Aorta (tissue), 5 donors: ENCODE measurements around the gene CPT1C. TPM values are rescaled to one million over a fixed set of nuclear protein-coding genes. Genes with fewer than 3 reads are reported as not detected.

Source experiments
- ATAC-seq: fragments of 200-7000 bp; cut with Tn5 transposase; one replicate; pipeline ENCODE4 v1.9.1; 2022; ENCODE audit warnings: moderate library complexity; ENCODE audit not compliant: low FRiP score
- DNase-seq, 2 donors: peaks; one replicate each; pipeline ENCODE4 v3.0.0-alpha.2; 2020
- H3K27ac ChIP-seq, 2 donors: one replicate each; pipeline ENCODE4 v1.5.1; 2013; ENCODE audit warnings: low read length in 2 of 2, mild to moderate bottlenecking in 2 of 2, moderate library complexity in 2 of 2, control low read depth in 1 of 2, inconsistent platforms in 1 of 2, low read depth in 1 of 2
- H3K27me3 ChIP-seq, 2 donors: one replicate each; pipeline ENCODE4 v1.6.1; 2013; ENCODE audit warnings: control low read depth in 1 of 2, low read length in 1 of 2, mild to moderate bottlenecking in 1 of 2, moderate library complexity in 1 of 2; ENCODE audit not compliant: insufficient read depth in 2 of 2, control insufficient read depth in 1 of 2
- H3K36me3 ChIP-seq, 2 donors: one replicate each; pipeline ENCODE4 v1.6.1; 2013; ENCODE audit warnings: control low read depth in 1 of 2, low read length in 1 of 2, mild to moderate bottlenecking in 1 of 2; ENCODE audit not compliant: insufficient read depth in 2 of 2, control insufficient read depth in 1 of 2
- H3K4me1 ChIP-seq, 2 donors: one replicate each; pipeline ENCODE4 v1.6.1; 2013; ENCODE audit warnings: low read length in 2 of 2, control low read depth in 1 of 2, mild to moderate bottlenecking in 1 of 2, moderate library complexity in 1 of 2; ENCODE audit not compliant: insufficient read depth in 2 of 2, control insufficient read depth in 1 of 2
- H3K4me3 ChIP-seq, 2 donors: one replicate each; pipeline ENCODE4 v1.5.1; 2013; ENCODE audit warnings: low read length in 2 of 2, control low read depth in 1 of 2, mild to moderate bottlenecking in 1 of 2
- H3K9me3 ChIP-seq: one replicate; pipeline ENCODE4 v1.6.1; 2013; ENCODE audit warnings: mild to moderate bottlenecking, low read length; ENCODE audit not compliant: control insufficient read depth
- WGBS, 2 donors: extraction: QIAGEN DNeasy Blood & Tissue Kit; methylation state at CpG; one replicate each; pipeline ENCODE4 v1.1.7; 2013; 5-methylcytosine and 5-hydroxymethylcytosine counted together
- intact Hi-C, 2 donors: fragments of 100-400 bp; cut with DNase I; formaldehyde crosslinking; loops; one replicate each; pipeline versions ENCODE4 v1.14.2 to v1.15.0; 2022
- polyA plus RNA-seq, 2 donors: library from polyadenylated mRNA; stranded (reverse); fragments of 200-250 nt; gene quantifications; one replicate each; pipeline ENCODE4 v1.2.3, GENCODE V29; 2013
- total RNA-seq, 2 donors: library from RNA; stranded (reverse); fragmentation: NEBNext Ultra II Directional; extraction: Animal tissue kit (Norgen Biotek cat#: 25700); gene quantifications; one replicate each; pipeline ENCODE4 v1.2.1, GENCODE V29; 2021
- donor health status: healthy with polysubstance abuse.
- donor health status: Bipolar disorder and iron deficiency.
- donor health status: DM: no; HTN: no; CAD: no.
- donor health status: DM: no; HTN: no; CAD: no.
- donor health status: DM: yes; HTN: yes; CAD: no.

The CPT1C gene
- total and polyA plus RNA-seq, 4 donors = 1.9 to 24.4 (median 6.1) TPM

- intact Hi-C loops = no loop called here
- Histone ChIP-seq H3K4me3 (no peak overlapping the region), H3K27ac (no peak overlapping the region), H3K9me3 (no peaks in the 10 kb centered on the region), H3K36me3 (peaks cover 0 to 2% of the 10 kb centered on the region in 2 donors), H3K27me3 (no peaks in the 10 kb centered on the region), H3K4me1 (no peaks in the 10 kb centered on the region)
- WGBS, 2 donors = 86 to 88% methylated on average over 12 of the region's 12 CpGs
- ATAC-seq (no peak), DNase-seq (no peak)
Measured at GRCh38 chr19:49658566-49659442, 32.1 kb upstream of the CPT1C start.

GRCh38 chr19:49660338-49660961 is 30.5 kb upstream of the CPT1C start:
- H3K4me1 ChIP-seq = no peaks in the 10 kb centered on the region
- no peaks in the 10 kb centered on the region for H3K27me3 ChIP-seq
- H3K27ac ChIP-seq = no peak overlapping the region
- ATAC-seq (no peak), DNase-seq (no peak)
- no peaks in the 10 kb centered on the region for H3K9me3 ChIP-seq
- WGBS, 2 donors = 82 to 83% methylated on average over 15 of the region's 15 CpGs
- H3K36me3 ChIP-seq = peaks cover 0 to 2% of the 10 kb centered on the region in 2 donors
- intact Hi-C loops = no loop called here
- H3K4me3 ChIP-seq = no peak overlapping the region

GRCh38 chr19:49662011-49662410 is 28.9 kb upstream of the CPT1C start:
- ATAC-seq (no peak), DNase-seq (no peak)
- no peaks in the 10 kb centered on the region for H3K9me3 ChIP-seq
- no peaks in the 10 kb centered on the region for H3K27me3 ChIP-seq
- H3K4me3 ChIP-seq = no peak overlapping the region
- H3K27ac ChIP-seq = no peak overlapping the region
- WGBS, 2 donors = 84 to 87% methylated on average over 16 of the region's 16 CpGs
- intact Hi-C loops = no loop called here
- H3K36me3 ChIP-seq = peaks cover 0 to 2% of the 10 kb centered on the region in 2 donors
- no peaks in the 10 kb centered on the region for H3K4me1 ChIP-seq

GRCh38 chr19:49663224-49663623 is 27.7 kb upstream of the CPT1C start:
- intact Hi-C loops = no loop called here
- DNase-seq (no peak), ATAC-seq (no peak)
- Histone ChIP-seq H3K9me3 (no peaks in the 10 kb centered on the region), H3K4me1 (no peaks in the 10 kb centered on the region), H3K4me3 (no peak overlapping the region), H3K27me3 (no peaks in the 10 kb centered on the region), H3K36me3 (peaks cover 0 to 2% of the 10 kb centered on the region in 2 donors), H3K27ac (no peak overlapping the region)
- WGBS, 2 donors = 84 to 86% methylated on average over 12 of the region's 12 CpGs

GRCh38 chr19:49664171-49665035 is 26.5 kb upstream of the CPT1C start:
- H3K36me3 ChIP-seq = no peaks in the 10 kb centered on the region
- peak overlapping the region in 1 of 2 donors; percentile 80 for H3K27ac ChIP-seq
- H3K4me3 ChIP-seq = peak overlapping the region; percentile 6 to 50
- no peaks in the 10 kb centered on the region for H3K4me1 ChIP-seq
- WGBS, 2 donors = 1% methylated on average over 53 of the region's 53 CpGs
- ATAC-seq (peak; percentile 92), DNase-seq (peak; percentile 95 to 98)
- H3K27me3 ChIP-seq = no peaks in the 10 kb centered on the region
- H3K9me3 ChIP-seq = no peaks in the 10 kb centered on the region
- intact Hi-C loops = loop anchor here (1.0 to 5.0 kb wide), 4 partner anchors 26 to 152 kb away; partner anchors contain the start of genes PRR12 (in 2 of the 2) and FCGRT (in 1 of the 2)

GRCh38 chr19:49665036-49665350 is 25.9 kb upstream of the CPT1C start:
- WGBS, 2 donors = 0 to 1% methylated on average over 7 of the region's 7 CpGs
- H3K36me3 ChIP-seq = no peaks in the 10 kb centered on the region
- H3K27ac ChIP-seq = peak overlapping the region in 1 of 2 donors; percentile 80
- peak overlapping the region; percentile 6 to 50 for H3K4me3 ChIP-seq
- no peak for DNase-seq
- no peaks in the 10 kb centered on the region for H3K4me1 ChIP-seq
- intact Hi-C loops = loop anchor here (1.0 to 5.0 kb wide), 4 partner anchors 27 to 153 kb away; partner anchors contain the start of genes PRR12 (in 2 of the 2) and FCGRT (in 1 of the 2)
- peak; percentile 0 for ATAC-seq
- no peaks in the 10 kb centered on the region for H3K9me3 ChIP-seq
- H3K27me3 ChIP-seq = no peaks in the 10 kb centered on the region

- Histone ChIP-seq H3K27ac (peak within 1 kb of the TSS in 1 of 2 donors; percentile 80), H3K4me3 (peak within 1 kb of the TSS; percentile 49 to 50), H3K4me1 (no peaks in the 10 kb centered on the region), H3K36me3 (no peaks in the 10 kb centered on the region), H3K9me3 (no peaks in the 10 kb centered on the region), H3K27me3 (no peaks in the 10 kb centered on the region)
- peak; percentile 95 for ATAC-seq
- WGBS, 2 donors = 0% methylated on average over 50 of the region's 50 CpGs
- DNase-seq = peak; percentile 99 to 100
- intact Hi-C loops = loop anchor here (1.0 to 5.0 kb wide), 4 partner anchors 27 to 153 kb away; partner anchors contain the start of genes PRR12 (in 2 of the 2) and FCGRT (in 1 of the 2)
Measured at GRCh38 chr19:49665351-49666119, 25.4 kb upstream of the CPT1C start, which contains the start of the genes BCL2L12 and IRF3. Gene BCL2L12, plus strand, starts transcription at chr19:49665933. Its CDS starts 760 bp downstream, at chr19:49666693. Gene IRF3, minus strand, starts transcription at chr19:49665857. Its CDS starts 1,019 bp downstream, at chr19:49664838.
